ENCODE results near the gene ZKSCAN5.

The ZKSCAN5 gene

DNA sequence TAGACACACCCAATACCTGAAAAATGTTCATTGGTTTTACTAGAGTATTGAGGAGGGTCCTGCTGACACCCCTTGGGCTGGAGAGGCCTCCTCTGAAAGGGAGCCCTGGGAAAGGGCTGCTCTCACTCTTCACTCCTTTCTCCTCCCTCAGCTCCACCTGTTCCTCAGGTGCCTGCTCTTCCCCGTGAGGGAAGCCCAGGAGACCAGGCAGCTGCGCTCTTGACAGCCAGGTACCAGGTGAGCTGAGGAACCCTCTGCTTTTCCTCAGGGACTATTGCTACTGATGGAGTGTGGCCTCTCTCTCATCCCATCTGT is 57.2 kb downstream of the ZKSCAN5 start:
- no peak for TF ChIP-seq POLR2AphosphoS5 (IDR thresholded peaks at IDR 0.05; ENCODE audit: low read depth, low read length)
- TF ChIP-seq TAF1 (IDR thresholded peaks at IDR 0.05; ENCODE audit: borderline replicate concordance, insufficient read depth, low read length): no peak
- TF ChIP-seq SIN3A (IDR thresholded peaks at IDR 0.05; ENCODE audit: borderline replicate concordance, insufficient read depth, low read length): no peak
- no peak for TF ChIP-seq REST (IDR thresholded peaks at IDR 0.05; ENCODE audit: insufficient read depth in 1 of 2, low read depth in 2 of 2, low read length in 2 of 2)
- TF ChIP-seq FOXP2 (optimal IDR thresholded peaks at IDR 0.05; ENCODE audit: borderline replicate concordance, extremely low read depth, extremely low read length, insufficient read depth): no peak

GRCh38 chr7:99562114-99562784 is 57.8 kb downstream of the ZKSCAN5 start:
- no peak for TF ChIP-seq FOXP2 (optimal IDR thresholded peaks at IDR 0.05; ENCODE audit: borderline replicate concordance, extremely low read depth, extremely low read length, insufficient read depth)
- no peak for TF ChIP-seq POLR2AphosphoS5 (IDR thresholded peaks at IDR 0.05; ENCODE audit: low read depth, low read length)
- no peak for TF ChIP-seq TAF1 (IDR thresholded peaks at IDR 0.05; ENCODE audit: borderline replicate concordance, insufficient read depth, low read length)
- no peak for TF ChIP-seq SIN3A (IDR thresholded peaks at IDR 0.05; ENCODE audit: borderline replicate concordance, insufficient read depth, low read length)
- TF ChIP-seq REST (IDR thresholded peaks at IDR 0.05; ENCODE audit: insufficient read depth in 1 of 2, low read depth in 2 of 2, low read length in 2 of 2): no peak

- no peak for TF ChIP-seq REST (IDR thresholded peaks at IDR 0.05; ENCODE audit: insufficient read depth in 1 of 2, low read depth in 2 of 2, low read length in 2 of 2)
- TF ChIP-seq TAF1 (IDR thresholded peaks at IDR 0.05; ENCODE audit: borderline replicate concordance, insufficient read depth, low read length): no peak
- no peak for TF ChIP-seq POLR2AphosphoS5 (IDR thresholded peaks at IDR 0.05; ENCODE audit: low read depth, low read length)
Observed at GRCh38 chr7:99562832-99563231, 58.4 kb downstream of the ZKSCAN5 start.

GRCh38 chr7:99563650-99564049 is 59.2 kb downstream of the ZKSCAN5 start:
- TF ChIP-seq POLR2AphosphoS5 (IDR thresholded peaks at IDR 0.05; ENCODE audit: low read depth, low read length): no peak
- no peak for TF ChIP-seq SIN3A (IDR thresholded peaks at IDR 0.05; ENCODE audit: borderline replicate concordance, insufficient read depth, low read length)
- TF ChIP-seq REST (IDR thresholded peaks at IDR 0.05; ENCODE audit: insufficient read depth in 1 of 2, low read depth in 2 of 2, low read length in 2 of 2): no peak
- no peak for TF ChIP-seq TAF1 (IDR thresholded peaks at IDR 0.05; ENCODE audit: borderline replicate concordance, insufficient read depth, low read length)
- no peak for TF ChIP-seq FOXP2 (optimal IDR thresholded peaks at IDR 0.05; ENCODE audit: borderline replicate concordance, extremely low read depth, extremely low read length, insufficient read depth)

- no peak for TF ChIP-seq POLR2AphosphoS5 (IDR thresholded peaks at IDR 0.05; ENCODE audit: low read depth, low read length)
- no peak for TF ChIP-seq SIN3A (IDR thresholded peaks at IDR 0.05; ENCODE audit: borderline replicate concordance, insufficient read depth, low read length)
- no peak for TF ChIP-seq TAF1 (IDR thresholded peaks at IDR 0.05; ENCODE audit: borderline replicate concordance, insufficient read depth, low read length)
- no peak for TF ChIP-seq FOXP2 (optimal IDR thresholded peaks at IDR 0.05; ENCODE audit: borderline replicate concordance, extremely low read depth, extremely low read length, insufficient read depth)
- TF ChIP-seq REST (IDR thresholded peaks at IDR 0.05; ENCODE audit: insufficient read depth in 1 of 2, low read depth in 2 of 2, low read length in 2 of 2): no peak
Observed at GRCh38 chr7:99571768-99572167, 67.3 kb downstream of the ZKSCAN5 start.
